ENCODE data around the gene PIM1.
"Not testable (repeated sequence)": the region's sequence is repeated elsewhere in the genome, so short reads cannot be mapped to it uniquely, and the experiment has no call there.

PIM1 gene

GRCh38 chr6:37171970-37172812 lies 2.2 kb downstream of the PIM1 start:
- peak; percentile 95 for DNase-seq

- no peak for DNase-seq
These were observed 3.0 kb downstream of the PIM1 start for GRCh38 chr6:37172912-37173492.

DNA sequence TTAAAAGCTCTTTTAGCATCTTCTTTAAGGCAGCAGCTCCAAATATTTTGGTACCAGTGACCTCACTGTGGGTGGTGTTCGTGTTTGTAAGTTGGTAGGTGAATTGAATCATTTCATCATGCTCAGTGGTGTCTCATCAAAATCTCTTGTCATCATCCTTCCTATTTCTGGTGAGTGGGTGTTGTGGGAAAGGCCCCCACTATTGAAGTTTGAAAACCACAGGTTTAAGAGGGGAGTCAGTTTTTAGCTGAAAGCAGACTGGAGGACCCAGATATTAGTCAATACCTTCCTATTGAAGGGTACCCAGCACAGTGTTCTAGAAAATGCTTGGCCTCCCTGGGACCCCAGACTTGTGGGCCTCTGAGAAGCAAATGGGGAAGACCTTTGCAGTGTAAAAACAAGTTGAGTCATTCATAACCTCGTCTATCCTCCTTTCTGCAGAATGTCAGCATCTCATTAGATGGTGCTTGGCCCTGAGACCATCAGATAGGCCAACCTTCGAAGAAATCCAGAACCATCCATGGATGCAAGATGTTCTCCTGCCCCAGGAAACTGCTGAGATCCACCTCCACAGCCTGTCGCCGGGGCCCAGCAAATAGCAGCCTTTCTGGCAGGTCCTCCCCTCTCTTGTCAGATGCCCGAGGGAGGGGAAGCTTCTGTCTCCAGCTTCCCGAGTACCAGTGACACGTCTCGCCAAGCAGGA lies 3.7 kb downstream of the PIM1 start:
- peak; percentile 84 for DNase-seq

GRCh38 chr6:37174196-37174514 lies 4.2 kb downstream of the PIM1 start:
- DNase-seq: no peak

DNA sequence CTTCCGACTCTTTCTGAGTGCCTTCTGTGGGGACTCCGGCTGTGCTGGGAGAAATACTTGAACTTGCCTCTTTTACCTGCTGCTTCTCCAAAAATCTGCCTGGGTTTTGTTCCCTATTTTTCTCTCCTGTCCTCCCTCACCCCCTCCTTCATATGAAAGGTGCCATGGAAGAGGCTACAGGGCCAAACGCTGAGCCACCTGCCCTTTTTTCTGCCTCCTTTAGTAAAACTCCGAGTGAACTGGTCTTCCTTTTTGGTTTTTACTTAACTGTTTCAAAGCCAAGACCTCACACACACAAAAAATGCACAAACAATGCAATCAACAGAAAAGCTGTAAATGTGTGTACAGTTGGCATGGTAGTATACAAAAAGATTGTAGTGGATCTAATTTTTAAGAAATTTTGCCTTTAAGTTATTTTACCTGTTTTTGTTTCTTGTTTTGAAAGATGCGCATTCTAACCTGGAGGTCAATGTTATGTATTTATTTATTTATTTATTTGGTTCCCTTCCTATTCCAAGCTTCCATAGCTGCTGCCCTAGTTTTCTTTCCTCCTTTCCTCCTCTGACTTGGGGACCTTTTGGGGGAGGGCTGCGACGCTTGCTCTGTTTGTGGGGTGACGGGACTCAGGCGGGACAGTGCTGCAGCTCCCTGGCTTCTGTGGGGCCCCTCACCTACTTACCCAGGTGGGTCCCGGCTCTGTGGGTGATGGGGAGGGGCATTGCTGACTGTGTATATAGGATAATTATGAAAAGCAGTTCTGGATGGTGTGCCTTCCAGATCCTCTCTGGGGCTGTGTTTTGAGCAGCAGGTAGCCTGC lies 4.8 kb downstream of the PIM1 start:
- DNase-seq: no peak

DNA sequence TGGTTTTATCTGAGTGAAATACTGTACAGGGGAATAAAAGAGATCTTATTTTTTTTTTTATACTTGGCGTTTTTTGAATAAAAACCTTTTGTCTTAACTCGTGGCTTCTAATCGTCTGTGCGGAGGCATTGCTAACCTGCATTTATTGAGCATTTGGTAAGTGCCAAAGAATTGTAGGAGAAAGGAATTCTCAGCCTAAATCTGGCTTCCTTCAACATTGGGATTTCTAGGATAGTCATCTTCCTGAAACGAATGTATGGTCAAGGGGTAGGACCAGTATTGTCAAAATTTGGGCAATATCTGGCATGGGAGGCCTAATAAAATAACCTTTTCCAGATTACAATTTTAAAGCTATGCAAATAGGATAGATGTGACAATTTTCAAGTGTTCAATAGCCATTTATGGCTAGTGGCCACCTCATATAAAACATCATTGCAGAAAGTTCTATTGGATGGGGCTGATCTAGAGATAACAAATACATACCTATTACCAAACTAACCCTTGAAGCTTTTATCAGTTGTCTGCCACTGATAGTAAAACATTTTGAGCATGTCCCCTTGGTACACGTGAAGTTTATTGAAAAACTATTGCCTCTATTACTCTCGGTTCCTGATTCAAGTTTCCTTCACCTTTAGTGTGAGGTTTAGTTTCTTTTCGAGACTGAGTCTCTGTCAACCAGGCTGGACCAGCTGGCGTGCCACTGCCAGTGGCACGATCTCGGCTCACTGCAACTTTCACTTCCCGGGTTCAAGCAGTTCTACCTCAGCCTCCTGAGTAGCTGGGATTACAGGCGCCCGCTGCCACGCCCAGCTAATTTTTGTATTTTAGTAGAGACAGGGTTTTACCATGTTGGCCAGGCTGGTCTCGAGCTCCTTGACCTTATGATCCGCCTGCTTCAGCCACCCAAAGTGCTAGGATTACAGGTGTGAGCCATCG lies 5.6 kb downstream of the PIM1 start:
- DNase-seq: no peak

- DNase-seq: no peak
These were observed 6.5 kb downstream of the PIM1 start for GRCh38 chr6:37176268-37177076.

- no peak for DNase-seq
These were observed 7.4 kb downstream of the PIM1 start for GRCh38 chr6:37177077-37177934.

GRCh38 chr6:37177935-37178517 lies 8.1 kb downstream of the PIM1 start:
- no peak for DNase-seq

- no peak for DNase-seq
These were observed 10.1 kb downstream of the PIM1 start for GRCh38 chr6:37180075-37180474.

DNA sequence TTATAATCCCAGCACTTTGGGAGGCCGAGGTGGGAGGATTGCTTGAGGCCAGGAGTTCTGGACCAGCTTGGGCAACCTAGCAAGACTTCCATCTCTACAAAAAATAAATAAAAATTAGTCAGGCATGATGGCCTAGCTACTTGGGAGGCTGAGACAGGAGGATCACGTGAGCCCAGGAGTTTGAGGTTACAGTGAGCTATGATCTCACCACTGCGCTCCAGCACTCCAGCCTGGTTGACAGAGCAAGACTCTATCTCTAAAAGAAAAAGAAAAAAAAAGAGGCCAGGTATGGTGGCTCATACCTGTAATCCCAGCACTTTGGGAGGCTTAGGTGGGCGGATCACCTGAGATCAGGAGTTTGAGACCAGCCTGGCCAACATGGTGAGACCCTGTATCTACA lies 10.7 kb downstream of the PIM1 start:
- DNase-seq: not testable (repeated sequence)

DNA sequence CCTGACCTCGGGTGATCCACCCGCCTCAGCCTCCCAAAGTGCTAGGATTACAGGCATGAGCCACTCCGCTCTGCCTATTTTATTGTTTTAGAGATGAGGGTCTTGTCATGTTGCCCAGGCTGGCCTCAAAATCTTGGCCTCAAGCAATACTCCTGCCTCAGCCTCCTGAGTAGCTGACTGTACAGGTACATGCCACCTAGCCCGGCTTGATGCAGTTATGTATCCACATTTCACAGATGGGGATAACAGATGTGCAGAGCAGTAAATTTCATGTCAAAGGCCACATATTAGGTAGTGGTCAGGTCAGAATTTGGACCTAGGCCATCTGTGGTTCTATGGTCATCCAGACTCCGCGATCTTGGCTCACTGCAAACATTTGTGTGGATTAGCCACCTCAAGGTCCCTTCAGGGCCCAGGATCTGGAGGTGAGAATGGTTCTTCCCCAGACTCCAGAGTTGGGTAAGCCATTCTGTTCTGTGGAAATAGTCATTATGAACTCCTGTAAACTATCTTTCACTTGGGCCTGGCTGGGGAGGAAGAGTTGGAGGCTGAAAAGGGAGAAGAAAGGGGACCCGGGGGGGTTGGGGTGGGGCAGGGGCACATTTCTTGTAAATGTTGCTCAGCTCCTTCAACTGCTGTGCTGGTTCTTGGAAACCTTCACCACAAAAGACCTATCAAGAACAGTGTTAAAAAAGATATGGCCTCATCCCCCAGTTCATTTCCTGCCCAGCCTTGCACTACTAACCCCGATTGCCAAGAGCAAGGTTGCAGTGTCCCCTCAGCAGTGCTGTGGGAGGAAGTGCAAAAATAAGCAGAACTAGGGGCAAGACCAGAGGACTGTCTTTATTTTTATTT lies 13.0 kb downstream of the PIM1 start:
- DNase-seq: no peak

DNA sequence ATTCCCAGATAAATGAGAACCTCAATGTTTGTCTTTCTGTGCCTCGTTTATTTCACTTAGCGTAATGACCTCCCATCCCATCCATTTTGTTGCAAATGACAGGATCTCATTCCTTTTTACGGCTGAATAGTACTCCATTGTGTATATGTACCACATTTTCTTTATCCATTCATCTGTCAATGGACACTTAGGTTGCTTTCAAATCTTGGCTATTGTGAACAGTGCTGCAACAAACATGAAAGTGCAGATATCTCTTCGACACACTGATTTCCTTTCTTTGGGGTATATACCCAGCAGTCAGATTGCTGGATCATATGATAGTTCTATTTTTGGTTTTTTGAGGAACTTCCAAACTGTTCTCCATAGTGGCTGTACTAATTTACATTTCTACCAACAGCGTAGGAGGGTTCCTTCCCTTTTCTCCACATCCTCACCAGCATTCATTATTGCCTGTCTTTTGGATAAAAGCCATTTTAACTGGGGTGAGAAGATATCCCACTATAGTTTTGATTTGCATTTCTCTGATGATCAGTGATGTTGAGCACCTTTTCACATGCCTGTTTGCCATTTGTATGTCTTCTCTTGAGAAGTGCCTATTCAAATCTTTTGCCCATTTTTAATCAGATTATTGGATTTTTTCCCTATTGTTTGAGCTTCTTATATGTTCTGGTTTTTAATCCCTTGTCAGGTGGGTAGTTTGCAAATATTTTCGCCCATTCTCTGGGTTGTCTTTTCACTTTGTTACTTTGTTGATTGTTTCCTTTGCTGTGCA lies 16.2 kb downstream of the PIM1 start:
- DNase-seq: not testable (repeated sequence)

DNA sequence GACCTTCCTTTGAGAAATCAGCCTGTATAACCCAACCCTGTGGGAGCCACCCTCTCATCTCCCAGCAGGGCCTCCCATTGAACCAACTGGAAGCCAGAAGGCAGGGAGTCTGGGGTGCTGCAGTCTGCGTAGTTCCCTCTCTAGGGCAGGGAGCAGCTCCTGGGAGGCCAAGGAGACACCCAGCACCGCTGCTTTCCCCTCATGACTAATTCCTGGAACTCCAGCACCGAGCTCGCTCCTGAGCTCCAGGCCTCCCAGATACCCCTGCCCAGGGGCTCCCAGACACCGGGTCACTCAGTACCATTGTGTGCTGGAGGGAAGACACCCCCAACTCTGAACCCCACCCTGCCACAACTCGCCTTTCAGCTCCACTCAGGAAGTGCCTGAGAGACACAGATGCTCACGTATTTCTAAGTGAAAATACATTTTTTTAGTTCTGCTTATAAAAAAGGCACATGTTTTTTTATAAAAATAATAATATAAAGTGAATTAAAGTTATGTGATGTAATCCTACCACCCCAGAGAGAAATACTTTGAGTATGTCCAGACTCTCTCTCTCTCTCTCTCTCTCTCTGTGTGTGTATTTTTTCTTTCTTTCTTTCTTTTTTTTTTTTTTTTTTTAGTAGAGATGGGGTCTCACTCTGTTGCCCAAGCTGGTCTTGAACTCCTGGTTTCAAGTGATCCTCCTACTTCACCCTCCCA lies 17.5 kb downstream of the PIM1 start:
- DNase-seq: no peak

DNA sequence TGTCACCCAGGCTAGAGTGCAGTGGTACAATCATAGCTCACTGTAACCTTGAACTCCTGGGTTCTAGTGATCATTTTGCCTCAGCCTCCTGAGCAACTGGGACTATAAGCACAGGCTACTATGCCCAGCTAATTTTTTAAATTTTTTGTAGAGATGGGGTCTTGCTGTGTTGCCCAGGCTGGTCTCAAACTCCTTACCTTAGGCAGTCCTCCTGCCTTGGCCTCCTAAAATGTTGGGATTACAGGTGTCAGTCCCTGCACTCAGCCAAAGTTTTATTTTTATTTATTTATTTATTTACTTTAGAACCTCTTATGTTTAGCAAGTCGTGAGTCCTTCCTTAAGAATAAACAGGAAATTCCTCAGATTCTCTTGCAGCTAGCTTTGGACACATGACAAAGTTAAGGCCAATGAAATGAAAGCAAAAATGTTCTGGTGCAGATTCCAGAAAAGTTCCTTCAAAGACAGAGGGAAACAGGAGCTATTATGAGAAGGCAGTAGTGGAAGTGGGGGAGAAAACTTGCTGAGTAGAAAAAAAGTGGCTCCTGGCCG lies 19.1 kb downstream of the PIM1 start:
- no peak for DNase-seq

- no peak for DNase-seq
These were observed 20.2 kb downstream of the PIM1 start for GRCh38 chr6:37190159-37190535.

DNA sequence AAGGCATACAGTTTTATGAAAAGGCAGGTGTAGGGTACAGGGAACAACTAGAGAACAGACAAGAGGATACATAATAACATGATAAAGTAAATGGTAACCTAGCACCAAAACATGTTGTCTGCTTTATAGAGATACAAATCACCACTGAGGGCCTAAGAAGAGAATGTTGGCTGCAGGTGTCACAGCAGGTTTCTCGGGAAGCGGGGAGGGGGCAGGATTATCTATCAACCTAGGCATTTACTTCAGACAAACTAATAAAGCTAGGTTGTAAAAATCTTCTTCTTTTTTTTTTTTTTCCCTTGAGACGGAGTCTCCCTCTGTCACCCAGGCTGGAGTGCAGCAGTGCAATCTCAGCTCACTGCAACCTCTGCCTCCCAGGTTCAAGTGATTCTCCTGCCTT lies 22.7 kb downstream of the PIM1 start:
- DNase-seq: no peak
